MM.1S (cell line): ENCODE results near the gene FRY.

Experiments used
- CTCF ChIP-seq: fragments of 300-600 bp; sonication (generic); IDR thresholded peaks from 2 replicates; pipeline ENCODE4 v1.5.1; 2016; ENCODE audit warnings: antibody characterized with exemption, low read length, mixed read lengths
- EZH2 ChIP-seq: fragments of 300-600 bp; sonication (generic); optimal IDR thresholded peaks from 2 replicates; pipeline ENCODE3; 2017; ENCODE audit warnings: low read depth, mild to moderate bottlenecking, antibody characterized with exemption, low read length, mixed read lengths

- TF ChIP-seq CTCF (peak; percentile 52), EZH2 (no peak)
These were observed 278.6 kb downstream of the FRY start for GRCh38 chr13:32310134-32310706.
